ENCODE results near the gene CKAP2.

- TF ChIP-seq CTCF (IDR thresholded peaks at IDR 0.05; ENCODE audit: low read length) (no peak), EZH2 (optimal IDR thresholded peaks at IDR 0.05; ENCODE audit: low read depth, low read length) (no peak), EZH2phosphoT487 (IDR thresholded peaks at IDR 0.05; ENCODE audit: low read length) (no peak)
These were observed 27.0 kb upstream of the CKAP2 start for GRCh38 chr13:52428295-52428694.

All from MM.1S (cell line).